Calu3 (cell line): ENCODE measurements around the gene SGO1. TPM values are rescaled to one million over a fixed set of nuclear protein-coding genes. Genes with fewer than 3 reads are reported as not detected.

ENCODE experiments used
- BruUV-seq: library from RNA; stranded (reverse); fragments of 400-500 nt; replicated peaks from 2 replicates; lab custom pipeline; 2021; lab: Mats Ljungman, UMichigan
- CTCF ChIA-PET: fragments of 300-600 bp; sonication (Branson Sonifier 250); formaldehyde crosslinking; loops from one replicate; lab custom pipeline; 2022; ENCODE audit warnings: antibody characterized with exemption; lab: Charles Lee
- DNase-seq: peaks from one replicate; pipeline ENCODE4 v3.0.0; 2022
- H3K27ac Mint-ChIP-seq: one replicate; pipeline ENCODE4 v1.8.0; 2022; ENCODE audit warnings: mixed read lengths; ENCODE audit not compliant: unreplicated experiment
- H3K27me3 Mint-ChIP-seq: one replicate; pipeline ENCODE4 v1.8.0; 2022; ENCODE audit warnings: mixed read lengths; ENCODE audit not compliant: unreplicated experiment
- H3K36me3 Mint-ChIP-seq: one replicate; pipeline ENCODE4 v1.8.0; 2022; ENCODE audit warnings: mild to moderate bottlenecking, moderate library complexity, mixed read lengths; ENCODE audit not compliant: insufficient read depth, unreplicated experiment
- H3K4me1 Mint-ChIP-seq: one replicate; pipeline ENCODE4 v1.8.0; 2022; ENCODE audit warnings: mild to moderate bottlenecking, low read depth, mixed read lengths; ENCODE audit not compliant: unreplicated experiment
- H3K4me3 Mint-ChIP-seq: one replicate; pipeline ENCODE4 v1.8.0; 2022; ENCODE audit warnings: mild to moderate bottlenecking, low read depth, moderate library complexity, mixed read lengths; ENCODE audit not compliant: unreplicated experiment
- H3K9me3 Mint-ChIP-seq: one replicate; pipeline ENCODE4 v1.8.0; 2022; ENCODE audit warnings: low read depth, mixed read lengths; ENCODE audit not compliant: unreplicated experiment
- intact Hi-C: fragments of 100-400 bp; cut with micrococcal nuclease; formaldehyde crosslinking; loops from one replicate; pipeline ENCODE4 v1.10.0; 2022; ENCODE audit not compliant: unreplicated experiment
- total RNA-seq: library from RNA; stranded (reverse); gene quantifications from 2 replicates; pipeline ENCODE4 v1.2.3, GENCODE V29; 2022
- TF ChIP-seq, protein P1 (sequence below): fragments of 200-600 bp; IDR thresholded peaks from one replicate; pipeline ENCODE4 v1.8.0; 2022; ENCODE audit warnings: antibody characterized with exemption; ENCODE audit not compliant: unreplicated experiment

SGO1 gene
- total RNA-seq, 1 experiment from 2014 or later, result 30.2 TPM

DNA sequence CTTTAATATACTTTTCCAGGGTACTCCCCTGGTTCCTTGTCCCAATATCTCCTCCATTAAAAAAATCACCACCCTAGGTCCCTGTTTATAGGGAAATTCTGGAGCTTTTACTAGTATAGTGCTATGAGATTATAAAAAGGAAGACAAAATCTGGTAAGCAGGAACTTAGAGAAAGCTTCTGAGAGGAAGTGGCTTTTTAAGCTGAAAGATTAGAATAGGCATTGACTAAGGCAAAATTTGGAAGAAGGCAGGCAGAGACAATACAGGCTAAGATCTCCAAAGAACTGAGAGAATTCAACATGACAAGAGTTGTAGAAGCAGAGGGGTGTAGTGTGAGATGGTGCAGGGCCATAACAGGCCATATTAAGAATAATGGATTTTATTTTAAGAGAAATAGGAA, 25.8 kb downstream of the SGO1 start:
- no peak overlapping the region for H3K27ac Mint-ChIP-seq
- TF ChIP-seq, protein P1, sequence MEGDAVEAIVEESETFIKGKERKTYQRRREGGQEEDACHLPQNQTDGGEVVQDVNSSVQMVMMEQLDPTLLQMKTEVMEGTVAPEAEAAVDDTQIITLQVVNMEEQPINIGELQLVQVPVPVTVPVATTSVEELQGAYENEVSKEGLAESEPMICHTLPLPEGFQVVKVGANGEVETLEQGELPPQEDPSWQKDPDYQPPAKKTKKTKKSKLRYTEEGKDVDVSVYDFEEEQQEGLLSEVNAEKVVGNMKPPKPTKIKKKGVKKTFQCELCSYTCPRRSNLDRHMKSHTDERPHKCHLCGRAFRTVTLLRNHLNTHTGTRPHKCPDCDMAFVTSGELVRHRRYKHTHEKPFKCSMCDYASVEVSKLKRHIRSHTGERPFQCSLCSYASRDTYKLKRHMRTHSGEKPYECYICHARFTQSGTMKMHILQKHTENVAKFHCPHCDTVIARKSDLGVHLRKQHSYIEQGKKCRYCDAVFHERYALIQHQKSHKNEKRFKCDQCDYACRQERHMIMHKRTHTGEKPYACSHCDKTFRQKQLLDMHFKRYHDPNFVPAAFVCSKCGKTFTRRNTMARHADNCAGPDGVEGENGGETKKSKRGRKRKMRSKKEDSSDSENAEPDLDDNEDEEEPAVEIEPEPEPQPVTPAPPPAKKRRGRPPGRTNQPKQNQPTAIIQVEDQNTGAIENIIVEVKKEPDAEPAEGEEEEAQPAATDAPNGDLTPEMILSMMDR, result no peak

DNA sequence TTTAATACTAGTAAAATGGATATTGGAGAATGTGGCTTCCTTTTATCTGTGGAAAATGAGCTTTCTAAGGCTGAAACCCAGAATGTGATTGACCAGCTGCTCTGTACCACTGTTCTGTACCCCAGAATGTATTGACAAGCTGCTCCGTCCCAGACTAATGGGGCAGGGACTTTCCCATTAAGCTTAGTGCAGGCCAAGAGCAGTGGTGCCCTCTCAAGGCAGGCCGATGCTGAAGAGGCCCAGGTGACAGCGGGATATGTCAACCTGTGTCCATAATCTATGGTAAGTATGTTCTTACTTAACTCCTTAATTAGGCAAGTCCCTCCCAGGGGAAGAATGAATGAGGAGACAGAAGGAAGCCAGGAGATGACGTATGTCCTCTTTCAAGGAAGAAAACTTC, 31.1 kb downstream of the SGO1 start:
- DNase-seq, result no peak
- Mint-ChIP-seq H3K27ac (no peak overlapping the region), H3K4me3 (no peak overlapping the region), H3K4me1 (no peaks in the 10 kb centered on the region), H3K9me3 (no peaks in the 10 kb centered on the region), H3K36me3 (peaks cover 15% of the 10 kb centered on the region), H3K27me3 (no peaks in the 10 kb centered on the region)
- intact Hi-C loops, result no loop called here
- BruUV-seq, result no TSS peak
- CTCF ChIA-PET, result no interaction called here
- TF ChIP-seq, protein P1, result no peak

More for the DNA sequence above, 25.8 kb downstream of the SGO1 start:
- CTCF ChIA-PET, result no interaction called here
- H3K4me3 Mint-ChIP-seq, result no peak overlapping the region
- no peak for DNase-seq
- H3K9me3 Mint-ChIP-seq, result no peaks in the 10 kb centered on the region
- intact Hi-C loops, result no loop called here
- H3K27me3 Mint-ChIP-seq, result no peaks in the 10 kb centered on the region
- BruUV-seq, result no TSS peak
- peaks cover 21% of the 10 kb centered on the region for H3K36me3 Mint-ChIP-seq
- no peaks in the 10 kb centered on the region for H3K4me1 Mint-ChIP-seq

GRCh38 chr3:20154078-20154477, 31.9 kb downstream of the SGO1 start:
- no peaks in the 10 kb centered on the region for H3K27me3 Mint-ChIP-seq
- TF ChIP-seq, protein P1, result no peak
- H3K4me1 Mint-ChIP-seq, result no peaks in the 10 kb centered on the region
- peaks cover 11% of the 10 kb centered on the region for H3K36me3 Mint-ChIP-seq
- no peak overlapping the region for H3K4me3 Mint-ChIP-seq
- no peak overlapping the region for H3K27ac Mint-ChIP-seq
- H3K9me3 Mint-ChIP-seq, result no peaks in the 10 kb centered on the region
- intact Hi-C loops, result no loop called here
- no TSS peak for BruUV-seq
- DNase-seq, result no peak
- CTCF ChIA-PET, result no interaction called here

DNA sequence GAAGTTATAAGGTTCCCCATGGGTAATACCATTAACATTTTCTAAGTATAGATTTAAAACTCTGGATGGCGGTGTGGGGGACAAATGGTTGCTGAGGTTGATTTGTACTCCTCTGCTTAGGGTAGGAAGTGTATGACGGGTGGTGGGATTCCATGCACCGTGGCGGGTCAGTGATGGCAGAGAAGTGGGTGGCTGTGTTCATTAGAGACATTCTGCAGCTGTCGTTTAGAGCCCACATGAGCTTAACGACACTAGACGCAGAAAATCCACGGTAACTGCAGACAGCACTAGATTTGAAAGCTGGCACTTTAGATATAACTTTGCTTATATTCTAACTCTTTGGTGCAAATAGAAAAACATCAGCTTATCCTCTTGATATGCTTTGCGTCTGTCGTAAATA, 37.5 kb downstream of the SGO1 start:
- CTCF ChIA-PET, result no interaction called here
- DNase-seq, result no peak
- TF ChIP-seq, protein P1, result no peak
- no peaks in the 10 kb centered on the region for H3K9me3 Mint-ChIP-seq
- H3K4me1 Mint-ChIP-seq, result no peaks in the 10 kb centered on the region
- intact Hi-C loops, result no loop called here
- no TSS peak for BruUV-seq
- H3K27ac Mint-ChIP-seq, result no peak overlapping the region
- H3K27me3 Mint-ChIP-seq, result no peaks in the 10 kb centered on the region
- no peak overlapping the region for H3K4me3 Mint-ChIP-seq
- no peaks in the 10 kb centered on the region for H3K36me3 Mint-ChIP-seq
